ENCODE data around the gene PILRA. TPM values are rescaled to one million over a fixed set of nuclear protein-coding genes. Genes with fewer than 3 reads are reported as not detected.
"Not testable (repeated sequence)": the region's sequence is repeated elsewhere in the genome, so short reads cannot be mapped to it uniquely, and the experiment has no call there.

PILRA gene
- polyA plus RNA-seq, 1 donor (not counting 4 experiments of a cell fraction or from before 2014, with no cell fraction given) = 0.33 TPM

- no peak overlapping the region for H3K4me2 ChIP-seq (ENCODE audit: control insufficient read depth, extremely low read depth, insufficient read depth, low read depth, low read length)
- TF ChIP-seq CTCF (optimal IDR thresholded peaks at IDR 0.05 in 1 of 3, IDR thresholded peaks at IDR 0.05 in 1 of 3, conservative IDR thresholded peaks at IDR 0.05 in 1 of 3; ENCODE audit: extremely low read depth in 1 of 3, insufficient read depth in 2 of 3, low read length in 3 of 3) = no peak
- TF ChIP-seq EZH2 (IDR thresholded peaks at IDR 0.05; ENCODE audit: low read length) = no peak
- H3K4me1 ChIP-seq (ENCODE audit: control insufficient read depth, extremely low read depth, insufficient read depth, low read length) = peaks cover 23% of the 10 kb centered on the region
- dilution Hi-C loops (cut with MboI; ENCODE audit: extremely low pct_ligation_motif_present, low sequenced_read_pairs) = no loop called here
- H3K9ac ChIP-seq (ENCODE audit: control insufficient read depth, extremely low read depth, insufficient read depth, low read length) = no peak overlapping the region
- H4K20me1 ChIP-seq (ENCODE audit: control insufficient read depth, extremely low read depth, insufficient read depth, low read length) = peaks cover 11% of the 10 kb centered on the region
- FAIRE-seq (no peak), DNase-seq (ENCODE audit: low read depth, low spot score) (no peak)
- H3K9me1 ChIP-seq (ENCODE audit: control insufficient read depth, extremely low read depth, insufficient read depth, low read length) = no peaks in the 10 kb centered on the region
- H2AFZ ChIP-seq (ENCODE audit: control insufficient read depth, low read length) = no peak overlapping the region
- H3K4me3 ChIP-seq (ENCODE audit: control insufficient read depth in 2 of 3, extremely low read depth in 1 of 3, insufficient read depth in 2 of 3, low read depth in 1 of 3, low read length in 3 of 3) = no peak overlapping the region
- no peaks in the 10 kb centered on the region for H3K9me3 ChIP-seq (ENCODE audit: control insufficient read depth, low read depth, low read length)
- H3K79me2 ChIP-seq (ENCODE audit: control insufficient read depth, insufficient read depth, low read length) = peaks cover 35% of the 10 kb centered on the region
- H3K27me3 ChIP-seq (ENCODE audit: control insufficient read depth, extremely low read depth, insufficient read depth, low read length) = no peaks in the 10 kb centered on the region
- no peak overlapping the region for H3K27ac ChIP-seq (ENCODE audit: control insufficient read depth, insufficient read depth, low read length)
- peaks cover 9 to 27% of the 10 kb centered on the region in 2 experiments for H3K36me3 ChIP-seq (ENCODE audit: control insufficient read depth in 2 of 2, extremely low read depth in 1 of 2, insufficient read depth in 2 of 2, low read length in 2 of 2)
These were observed 30.5 kb upstream of the PILRA start for GRCh38 chr7:100342765-100343164.

GRCh38 chr7:100344124-100344559 lies 29.1 kb upstream of the PILRA start:
- H3K27ac ChIP-seq (ENCODE audit: control insufficient read depth, insufficient read depth, low read length) = peak overlapping the region; percentile 69
- FAIRE-seq = not testable (repeated sequence)

More at GRCh38 chr7:100344124-100344559, 29.1 kb upstream of the PILRA start:
- DNase-seq (ENCODE audit: low read depth, low spot score); H3K9me3 ChIP-seq (ENCODE audit: control insufficient read depth, low read depth, low read length); H2AFZ ChIP-seq (ENCODE audit: control insufficient read depth, low read length); H3K9me1 ChIP-seq (ENCODE audit: control insufficient read depth, extremely low read depth, insufficient read depth, low read length); H3K4me2 ChIP-seq (ENCODE audit: control insufficient read depth, extremely low read depth, insufficient read depth, low read depth, low read length); H3K9ac ChIP-seq (ENCODE audit: control insufficient read depth, extremely low read depth, insufficient read depth, low read length); H3K27me3 ChIP-seq (ENCODE audit: control insufficient read depth, extremely low read depth, insufficient read depth, low read length); dilution Hi-C loops (cut with MboI; ENCODE audit: extremely low pct_ligation_motif_present, low sequenced_read_pairs); H3K4me3 ChIP-seq (ENCODE audit: control insufficient read depth in 2 of 3, extremely low read depth in 1 of 3, insufficient read depth in 2 of 3, low read depth in 1 of 3, low read length in 3 of 3): not testable (repeated sequence)
- Histone ChIP-seq H4K20me1 (ENCODE audit: control insufficient read depth, extremely low read depth, insufficient read depth, low read length) (peaks cover 11% of the 10 kb centered on the region), H3K4me1 (ENCODE audit: control insufficient read depth, extremely low read depth, insufficient read depth, low read length) (peaks cover 18% of the 10 kb centered on the region), H3K79me2 (ENCODE audit: control insufficient read depth, insufficient read depth, low read length) (peaks cover 33% of the 10 kb centered on the region), H3K36me3 (ENCODE audit: control insufficient read depth in 2 of 2, extremely low read depth in 1 of 2, insufficient read depth in 2 of 2, low read length in 2 of 2) (peaks cover 13 to 28% of the 10 kb centered on the region in 2 experiments)

All from keratinocyte (primary cell).